HCT116 (cell line): Measurements from ENCODE around the gene PRPH2. TPM values are rescaled to one million over a fixed set of nuclear protein-coding genes. Genes with fewer than 3 reads are reported as not detected.
"Not testable (repeated sequence)": the region's sequence is repeated elsewhere in the genome, so short reads cannot be mapped to it uniquely, and the experiment has no call there.

Experiments used
- ATAC-seq: fragments of 200-7000 bp; cut with Tn5 transposase; 2 replicates; pipeline ENCODE4 v1.9.1; 2020; ENCODE audit warnings: mild to moderate bottlenecking, moderate library complexity
- BruUV-seq: library from RNA; stranded (reverse); fragments of 400-500 nt; replicated peaks from 2 replicates; lab custom pipeline; 2021; lab: Mats Ljungman, UMichigan
- CTCF ChIA-PET: fragments of 300-600 bp; sonication (Branson Sonifier 250); formaldehyde crosslinking; loops from one replicate; lab custom pipeline; 2021; ENCODE audit warnings: antibody characterized with exemption; lab: Charles Lee
- POLR2A ChIA-PET: fragments of 300-600, 350-600 bp; sonication (Branson Sonifier 250); formaldehyde crosslinking; loops from one replicate; lab custom pipeline; 2021; ENCODE audit warnings: antibody characterized with exemption; lab: Charles Lee
- RAD21 ChIA-PET, 2 experiments: fragments of 300-600 bp; sonication (Branson Sonifier 250); formaldehyde crosslinking; loops; one replicate each; lab custom pipeline; 2023; ENCODE audit warnings: low total read pairs in 2 of 2; ENCODE audit not compliant: uncharacterized antibody in 2 of 2, unreplicated experiment in 2 of 2, low non-redundant PET in 1 of 2; lab: Charles Lee
- DNase-seq: peaks from one replicate; pipeline ENCODE4 v3.0.0-alpha.2; 2010; ENCODE audit warnings: low read depth, low spot score
- H2AFZ ChIP-seq: fragments of 200-600 bp; shearing (Covaris generic), sonication (generic); 2 replicates; pipeline ENCODE4 v1.6.1; 2017; ENCODE audit warnings: low read depth, mixed run types, mixed read lengths, antibody characterized with exemption, low read length; ENCODE audit not compliant: poor library complexity, severe bottlenecking
- H3K27ac ChIP-seq: 2 replicates; pipeline ENCODE4 v1.5.1; 2012; ENCODE audit warnings: low read depth, low read length
- H3K27me3 ChIP-seq: fragments of 200-600 bp; sonication (generic); 2 replicates; pipeline ENCODE4 v1.6.1; 2016; ENCODE audit warnings: mixed run types, low read length, mixed read lengths; ENCODE audit not compliant: insufficient read depth
- H3K36me3 ChIP-seq, 2 experiments: fragments of 200-500 bp in 1 of 2; fragments of 200-600 bp in 1 of 2; sonication (Bioruptor generic) in 1 of 2; sonication (generic) in 1 of 2; 2 replicates each; pipeline versions ENCODE4 v1.5.1 to v1.6.1; 2014 to 2016; ENCODE audit warnings: low read length in 2 of 2, inconsistent platforms in 1 of 2, mixed read lengths in 1 of 2, mixed run types in 1 of 2; ENCODE audit not compliant: insufficient read depth in 2 of 2, control insufficient read depth in 1 of 2
- H3K4me1 ChIP-seq, 2 experiments: fragments of 200-600 bp in 1 of 2; sonication (generic) in 1 of 2; 2 replicates each; pipeline versions ENCODE4 v1.5.1 to v1.6.1; 2012 to 2017; ENCODE audit warnings: low read length in 2 of 2, inconsistent platforms in 1 of 2, mild to moderate bottlenecking in 1 of 2, mixed read lengths in 1 of 2, mixed run types in 1 of 2, moderate library complexity in 1 of 2; ENCODE audit not compliant: insufficient read depth in 2 of 2, control insufficient read depth in 1 of 2
- H3K4me2 ChIP-seq: fragments of 200-600 bp; sonication (generic); 2 replicates; pipeline ENCODE4 v1.6.1; 2017; ENCODE audit warnings: mixed run types, low read length, mixed read lengths
- H3K4me3 ChIP-seq, 2 experiments: fragments of 200-600 bp in 1 of 2; sonication (generic) in 1 of 2; replicated peaks in 1 of 2; 2 replicates each; pipeline ENCODE4 v1.5.1; 2011 to 2016; ENCODE audit warnings: low read length in 2 of 2, control low read depth in 1 of 2, low read depth in 1 of 2, mild to moderate bottlenecking in 1 of 2, mixed read lengths in 1 of 2, mixed run types in 1 of 2
- H3K79me2 ChIP-seq: fragments of 200-600 bp; sonication (generic); 2 replicates; pipeline ENCODE4 v1.6.1; 2017; ENCODE audit warnings: mild to moderate bottlenecking, mixed run types, low read length, moderate library complexity, mixed read lengths; ENCODE audit not compliant: insufficient read depth
- H3K9ac ChIP-seq: fragments of 200-600 bp; sonication (generic); 2 replicates; pipeline ENCODE4 v1.6.1; 2016; ENCODE audit warnings: low read length, mixed read lengths
- H3K9me2 ChIP-seq: fragments of 200-600 bp; sonication (generic), shearing (Covaris generic); 2 replicates; pipeline ENCODE4 v1.6.1; 2017; ENCODE audit warnings: mixed run types, mild to moderate bottlenecking, moderate library complexity; ENCODE audit not compliant: insufficient read depth
- H3K9me3 ChIP-seq, 2 experiments: fragments of 200-500 bp in 1 of 2; fragments of 200-600 bp in 1 of 2; sonication (Bioruptor generic) in 1 of 2; sonication (generic) in 1 of 2; 2 replicates each; pipeline ENCODE4 v1.6.1; 2014 to 2017; ENCODE audit warnings: low read length in 2 of 2, mixed read lengths in 2 of 2, inconsistent platforms in 1 of 2, low read depth in 1 of 2, mild to moderate bottlenecking in 1 of 2, mixed run types in 1 of 2, moderate library complexity in 1 of 2; ENCODE audit not compliant: control insufficient read depth in 1 of 2, insufficient read depth in 1 of 2
- H4K20me1 ChIP-seq: fragments of 200-600 bp; sonication (generic), shearing (Covaris generic); 2 replicates; pipeline ENCODE4 v1.6.1; 2017; ENCODE audit warnings: mixed run types, mild to moderate bottlenecking, moderate library complexity; ENCODE audit not compliant: insufficient read depth
- CEBPB ChIP-seq: IDR thresholded peaks from 2 replicates; pipeline ENCODE4 v1.6.1; 2012; ENCODE audit warnings: low read depth
- EGR1 ChIP-seq: IDR thresholded peaks from 2 replicates; pipeline ENCODE4 v1.6.1; 2012; ENCODE audit warnings: low read depth
- EZH2 ChIP-seq: fragments of 200-600 bp; sonication (generic); IDR thresholded peaks from 2 replicates; pipeline ENCODE4 v1.6.1; 2017; ENCODE audit warnings: antibody characterized with exemption, mixed run types
- EZH2phosphoT487 ChIP-seq: fragments of 200-600 bp; IDR thresholded peaks from 2 replicates; pipeline ENCODE4 v1.6.1; 2018; ENCODE audit warnings: antibody characterized with exemption, borderline replicate concordance
- FOSL1 ChIP-seq: IDR thresholded peaks from 2 replicates; pipeline ENCODE4 v1.6.1; 2012; ENCODE audit warnings: low read depth
- JUND ChIP-seq: IDR thresholded peaks from 2 replicates; pipeline ENCODE4 v1.6.1; 2012
- POLR2A ChIP-seq: IDR thresholded peaks from 2 replicates; pipeline ENCODE4 v1.7.0; 2011; ENCODE audit warnings: borderline replicate concordance; ENCODE audit not compliant: insufficient read depth, insufficient read length; ENCODE audit errors: extremely low read depth
- POLR2AphosphoS5 ChIP-seq: IDR thresholded peaks from 2 replicates; pipeline ENCODE4 v1.6.1; 2011; ENCODE audit warnings: mild to moderate bottlenecking, low read depth, low read length, moderate library complexity
- RAD21 ChIP-seq: IDR thresholded peaks from 2 replicates; pipeline ENCODE4 v1.6.1; 2012; ENCODE audit warnings: low read depth, mild to moderate bottlenecking
- SIN3A ChIP-seq: IDR thresholded peaks from 2 replicates; pipeline ENCODE4 v1.6.1; 2012; ENCODE audit warnings: low read depth
- SP1 ChIP-seq: IDR thresholded peaks from 2 replicates; pipeline ENCODE4 v1.6.1; 2012; ENCODE audit warnings: low read depth
- TCF7L2 ChIP-seq: IDR thresholded peaks from 2 replicates; pipeline ENCODE4 v1.7.0; 2011; ENCODE audit warnings: borderline replicate concordance, inconsistent platforms; ENCODE audit not compliant: insufficient read depth, insufficient read length; ENCODE audit errors: extremely low read depth
- YY1 ChIP-seq: IDR thresholded peaks from 2 replicates; pipeline ENCODE4 v1.6.1; 2011; ENCODE audit warnings: low read length, low read depth, moderate library complexity, mild to moderate bottlenecking; ENCODE audit not compliant: insufficient replicate concordance; ENCODE audit errors: extremely low read depth
- ZFX ChIP-seq: fragments of 450-650 bp; IDR thresholded peaks from 2 replicates; pipeline ENCODE4 v1.6.1; 2017
- intact Hi-C: fragments of 100-400 bp; cut with micrococcal nuclease; formaldehyde crosslinking; loops from 2 replicates; pipeline ENCODE4 v1.10.0; 2022
- total RNA-seq: library from RNA; stranded (reverse); gene quantifications from one replicate; pipeline ENCODE4 v1.2.1, GENCODE V29; 2021; ENCODE audit not compliant: unreplicated experiment
- TF ChIP-seq, protein P1 (sequence below): IDR thresholded peaks from 2 replicates; pipeline ENCODE4 v1.6.1; 2012
- TF ChIP-seq, protein P2 (sequence below): IDR thresholded peaks from 2 replicates; pipeline ENCODE4 v1.6.1; 2012
- TF ChIP-seq, protein P3 (sequence below): IDR thresholded peaks from 2 replicates; pipeline ENCODE4 v1.6.1; 2012; ENCODE audit warnings: low read depth

PRPH2 gene
- total RNA-seq, 1 experiment from 2014 or later = not detected

DNA sequence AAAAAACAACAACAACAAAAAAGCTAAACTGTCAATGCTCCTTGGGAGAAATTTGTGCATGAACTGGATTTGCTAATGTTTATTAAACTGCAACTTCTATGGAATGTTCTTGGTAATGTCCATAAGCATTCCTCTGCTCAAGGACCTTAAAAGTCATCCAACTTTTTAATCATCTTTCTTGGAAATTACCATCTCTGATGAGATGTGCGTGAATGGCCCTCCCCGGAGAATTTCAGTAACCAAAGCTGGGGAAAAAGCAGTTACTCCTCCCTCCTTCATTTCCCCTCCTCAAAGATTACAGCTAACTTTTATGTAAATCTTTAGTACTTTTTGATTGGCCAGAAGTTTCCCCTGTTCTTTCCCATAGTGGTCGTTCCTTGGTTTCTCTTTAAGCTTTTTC is 18.3 kb upstream of the PRPH2 start (continued):
- TF ChIP-seq, protein P1, sequence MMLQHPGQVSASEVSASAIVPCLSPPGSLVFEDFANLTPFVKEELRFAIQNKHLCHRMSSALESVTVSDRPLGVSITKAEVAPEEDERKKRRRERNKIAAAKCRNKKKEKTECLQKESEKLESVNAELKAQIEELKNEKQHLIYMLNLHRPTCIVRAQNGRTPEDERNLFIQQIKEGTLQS = no peak

DNA sequence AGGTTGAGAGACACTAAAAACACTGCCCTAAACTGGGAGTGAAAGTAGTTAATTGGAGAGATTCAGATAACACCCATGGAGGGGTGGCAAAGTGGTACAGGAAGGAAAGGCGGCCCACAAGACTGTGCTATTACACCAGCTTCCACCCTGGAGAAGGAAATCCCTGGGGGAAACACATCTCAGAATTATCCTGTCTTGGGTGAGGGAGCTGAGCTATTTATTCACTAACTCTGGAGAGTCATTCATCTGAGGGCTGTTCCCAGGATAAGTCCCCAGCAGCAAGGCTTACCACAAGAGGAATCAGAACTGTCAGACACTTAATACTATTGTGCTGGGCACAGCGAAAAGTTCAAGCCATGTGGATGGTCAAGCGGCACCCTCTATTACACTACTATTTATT is 13.6 kb upstream of the PRPH2 start:
- intact Hi-C loops = no loop called here
- POLR2A ChIA-PET = interaction anchor here (0.7 to 0.8 kb wide), 2 partner anchors 10 to 180 kb away, joined by 4 to 9 read pairs; partner anchors contain the start of gene TBCC
- no peak for DNase-seq
- H3K79me2 ChIP-seq = no peaks in the 10 kb centered on the region
- no peak for ATAC-seq
- no peak overlapping the region for H3K9ac ChIP-seq
- H3K27ac ChIP-seq = no peak overlapping the region
- no peaks in the 10 kb centered on the region for H4K20me1 ChIP-seq
- no peaks in the 10 kb centered on the region for H3K9me2 ChIP-seq
- CTCF ChIA-PET = no interaction called here
- TF ChIP-seq EZH2 = no peak
- TF ChIP-seq, protein P2, sequence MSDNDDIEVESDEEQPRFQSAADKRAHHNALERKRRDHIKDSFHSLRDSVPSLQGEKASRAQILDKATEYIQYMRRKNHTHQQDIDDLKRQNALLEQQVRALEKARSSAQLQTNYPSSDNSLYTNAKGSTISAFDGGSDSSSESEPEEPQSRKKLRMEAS = no peak
- TF ChIP-seq RAD21 = no peak
- no peak for TF ChIP-seq FOSL1
- no peak for TF ChIP-seq POLR2A
- no peak for TF ChIP-seq POLR2AphosphoS5
- TF ChIP-seq TCF7L2 = no peak
- no peak for TF ChIP-seq EZH2phosphoT487
- no peak for TF ChIP-seq CEBPB
- no peak for TF ChIP-seq EGR1
- no peak for TF ChIP-seq SIN3A
- TF ChIP-seq JUND = no peak
- TF ChIP-seq SP1 = no peak
- TF ChIP-seq, protein P1 = no peak
- no peak for TF ChIP-seq YY1
- no peak for TF ChIP-seq ZFX
- TF ChIP-seq, protein P3, sequence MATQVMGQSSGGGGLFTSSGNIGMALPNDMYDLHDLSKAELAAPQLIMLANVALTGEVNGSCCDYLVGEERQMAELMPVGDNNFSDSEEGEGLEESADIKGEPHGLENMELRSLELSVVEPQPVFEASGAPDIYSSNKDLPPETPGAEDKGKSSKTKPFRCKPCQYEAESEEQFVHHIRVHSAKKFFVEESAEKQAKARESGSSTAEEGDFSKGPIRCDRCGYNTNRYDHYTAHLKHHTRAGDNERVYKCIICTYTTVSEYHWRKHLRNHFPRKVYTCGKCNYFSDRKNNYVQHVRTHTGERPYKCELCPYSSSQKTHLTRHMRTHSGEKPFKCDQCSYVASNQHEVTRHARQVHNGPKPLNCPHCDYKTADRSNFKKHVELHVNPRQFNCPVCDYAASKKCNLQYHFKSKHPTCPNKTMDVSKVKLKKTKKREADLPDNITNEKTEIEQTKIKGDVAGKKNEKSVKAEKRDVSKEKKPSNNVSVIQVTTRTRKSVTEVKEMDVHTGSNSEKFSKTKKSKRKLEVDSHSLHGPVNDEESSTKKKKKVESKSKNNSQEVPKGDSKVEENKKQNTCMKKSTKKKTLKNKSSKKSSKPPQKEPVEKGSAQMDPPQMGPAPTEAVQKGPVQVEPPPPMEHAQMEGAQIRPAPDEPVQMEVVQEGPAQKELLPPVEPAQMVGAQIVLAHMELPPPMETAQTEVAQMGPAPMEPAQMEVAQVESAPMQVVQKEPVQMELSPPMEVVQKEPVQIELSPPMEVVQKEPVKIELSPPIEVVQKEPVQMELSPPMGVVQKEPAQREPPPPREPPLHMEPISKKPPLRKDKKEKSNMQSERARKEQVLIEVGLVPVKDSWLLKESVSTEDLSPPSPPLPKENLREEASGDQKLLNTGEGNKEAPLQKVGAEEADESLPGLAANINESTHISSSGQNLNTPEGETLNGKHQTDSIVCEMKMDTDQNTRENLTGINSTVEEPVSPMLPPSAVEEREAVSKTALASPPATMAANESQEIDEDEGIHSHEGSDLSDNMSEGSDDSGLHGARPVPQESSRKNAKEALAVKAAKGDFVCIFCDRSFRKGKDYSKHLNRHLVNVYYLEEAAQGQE = no peak
- no peak overlapping the region for H3K4me3 ChIP-seq
- H2AFZ ChIP-seq = no peak overlapping the region
- H3K4me2 ChIP-seq = no peak overlapping the region
- RAD21 ChIA-PET = no interaction called here
- BruUV-seq = no TSS peak
- no peaks in the 10 kb centered on the region for H3K4me1 ChIP-seq
- H3K36me3 ChIP-seq = no peaks in the 10 kb centered on the region
- no peaks in the 10 kb centered on the region for H3K9me3 ChIP-seq
- no peaks in the 10 kb centered on the region for H3K27me3 ChIP-seq

DNA sequence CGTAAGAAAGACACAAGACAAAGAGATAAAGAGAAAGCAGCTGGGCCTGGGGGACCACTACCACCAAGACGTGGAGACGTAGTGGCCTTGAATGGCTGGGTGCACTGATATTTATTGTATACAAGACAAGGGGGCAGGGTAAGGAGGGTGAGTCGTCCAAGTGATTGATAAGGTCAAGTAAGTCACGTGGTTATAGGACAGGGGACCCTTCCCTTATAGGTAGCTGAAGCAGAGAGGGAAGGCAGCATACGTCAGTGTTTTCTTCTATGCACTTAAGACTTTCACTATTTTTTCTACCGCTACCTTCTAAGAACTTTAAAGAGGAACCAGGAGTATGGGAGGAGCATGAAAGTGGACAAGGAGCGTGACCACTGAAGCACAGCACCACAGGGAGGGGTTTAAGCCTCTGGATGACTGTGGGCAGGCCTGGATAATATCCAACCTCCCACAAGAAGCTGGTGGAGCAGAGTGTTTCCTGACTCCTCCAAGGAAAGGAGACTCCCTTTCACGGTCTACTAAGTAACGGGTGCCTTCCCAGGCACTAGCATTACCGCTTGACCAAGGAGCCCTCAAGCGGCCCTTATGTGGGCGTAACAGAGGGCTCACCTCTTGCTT is 11.6 kb upstream of the PRPH2 start:
- intact Hi-C loops, BruUV-seq, H3K4me2 ChIP-seq, H3K79me2 ChIP-seq, H3K27me3 ChIP-seq, ATAC-seq, DNase-seq, H3K9me2 ChIP-seq, H3K4me1 ChIP-seq, H2AFZ ChIP-seq, H3K27ac ChIP-seq, H3K9ac ChIP-seq, H3K36me3 ChIP-seq, H3K4me3 ChIP-seq, H3K9me3 ChIP-seq, H4K20me1 ChIP-seq, RAD21 ChIA-PET: not testable (repeated sequence)
- POLR2A ChIA-PET = interaction anchor here (1.6 kb wide), 1 partner anchor 13 kb away, joined by 5 read pairs; the partner anchor contains the start of gene TBCC
- CTCF ChIA-PET = interaction anchor here (1.1 kb wide), 1 partner anchor 8 kb away, joined by 3 read pairs; no protein-coding TSS in a partner anchor
